ENCODE results near the gene GH1.

GH1 gene

DNA sequence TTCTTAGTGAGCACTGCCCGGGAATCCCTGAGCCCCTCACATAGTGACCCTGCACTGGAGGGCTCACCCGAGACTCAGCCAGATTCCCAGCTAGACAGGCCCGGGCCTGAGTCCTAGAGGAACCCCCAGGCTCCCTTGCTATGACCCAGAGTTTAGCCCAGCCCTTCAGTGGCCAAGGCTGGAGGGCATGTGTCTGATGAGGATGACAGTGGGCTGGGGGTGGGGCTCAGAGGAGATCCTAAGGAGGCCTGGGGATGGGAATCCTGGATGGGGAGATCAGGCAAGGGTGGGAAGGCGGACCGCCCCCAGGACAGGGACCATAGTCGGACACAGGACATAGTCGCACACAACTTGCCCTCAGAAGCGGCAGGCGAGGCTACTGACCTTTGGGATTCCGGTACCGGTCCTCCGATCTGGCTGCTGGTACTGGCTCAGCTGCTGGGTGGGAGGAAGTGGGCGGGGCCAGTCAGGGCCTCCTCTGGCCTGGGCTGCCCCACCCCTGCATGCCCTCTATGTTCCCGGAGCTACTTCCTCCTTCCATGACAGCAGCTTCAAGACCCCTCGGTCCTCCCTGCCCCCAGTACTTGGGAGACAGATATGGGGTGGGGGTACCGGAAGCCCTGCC, 12.4 kb upstream of the GH1 start:
- no peak overlapping the region for H3K4me3 ChIP-seq (ENCODE audit: low read depth, low read length)
- TF ChIP-seq CTCF (IDR thresholded peaks at IDR 0.05; ENCODE audit: low read depth, low read length): no peak

GRCh38 chr17:63929860-63930766, 11.5 kb upstream of the GH1 start:
- no peak overlapping the region for H3K4me3 ChIP-seq (ENCODE audit: low read depth, low read length)
- no peak for TF ChIP-seq CTCF (IDR thresholded peaks at IDR 0.05; ENCODE audit: low read depth, low read length)

DNA sequence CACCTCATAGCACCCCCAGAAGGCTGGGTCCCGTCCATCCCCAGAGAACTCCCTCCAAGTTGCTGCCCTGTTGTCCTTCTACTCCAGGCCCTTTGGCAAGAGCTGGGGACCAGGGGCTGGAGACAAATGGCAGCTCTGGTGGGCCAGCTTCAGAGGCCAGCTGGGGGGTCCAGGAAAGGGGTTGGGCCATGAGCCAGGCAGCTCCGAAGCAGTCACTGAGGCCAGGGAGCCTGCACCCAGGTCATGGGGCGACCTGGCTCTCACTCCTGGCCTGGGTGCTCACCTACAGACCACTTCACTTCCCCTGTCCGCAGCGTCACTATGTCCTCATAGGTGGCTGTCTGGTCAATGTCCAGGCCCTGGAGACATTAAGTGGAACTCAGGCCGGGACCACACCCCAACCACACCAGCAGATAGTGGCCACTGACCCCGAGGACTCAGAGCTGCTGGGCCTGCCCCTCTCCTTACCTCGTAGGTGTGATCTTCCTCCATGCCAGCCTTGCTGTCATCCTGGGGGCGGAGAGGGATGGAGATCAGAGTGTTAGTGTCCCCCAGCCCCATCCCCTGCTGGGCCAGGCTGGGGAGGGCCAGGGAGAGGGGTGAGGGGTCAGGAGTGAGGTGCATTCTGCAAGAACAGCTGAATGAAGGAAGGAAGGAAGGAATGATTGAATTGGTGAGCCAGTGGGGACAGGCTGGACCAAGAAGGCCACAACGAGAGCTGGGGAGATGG, 10.5 kb upstream of the GH1 start:
- no peak for TF ChIP-seq CTCF (IDR thresholded peaks at IDR 0.05; ENCODE audit: low read depth, low read length)
- no peak overlapping the region for H3K4me3 ChIP-seq (ENCODE audit: low read depth, low read length)

GRCh38 chr17:63928172-63928666, 9.6 kb upstream of the GH1 start:
- no peak for TF ChIP-seq CTCF (IDR thresholded peaks at IDR 0.05; ENCODE audit: low read depth, low read length)
- no peak overlapping the region for H3K4me3 ChIP-seq (ENCODE audit: low read depth, low read length)

GRCh38 chr17:63927464-63928171, 9.0 kb upstream of the GH1 start:
- no peak overlapping the region for H3K4me3 ChIP-seq (ENCODE audit: low read depth, low read length)
- no peak for TF ChIP-seq CTCF (IDR thresholded peaks at IDR 0.05; ENCODE audit: low read depth, low read length)

- no peak for TF ChIP-seq CTCF (IDR thresholded peaks at IDR 0.05; ENCODE audit: low read depth, low read length)
- H3K4me3 ChIP-seq (ENCODE audit: low read depth, low read length): no peak overlapping the region
These were observed 7.5 kb upstream of the GH1 start for GRCh38 chr17:63926164-63926563.
